Measurements from ENCODE around the gene CSF1R.

Gene CSF1R

DNA sequence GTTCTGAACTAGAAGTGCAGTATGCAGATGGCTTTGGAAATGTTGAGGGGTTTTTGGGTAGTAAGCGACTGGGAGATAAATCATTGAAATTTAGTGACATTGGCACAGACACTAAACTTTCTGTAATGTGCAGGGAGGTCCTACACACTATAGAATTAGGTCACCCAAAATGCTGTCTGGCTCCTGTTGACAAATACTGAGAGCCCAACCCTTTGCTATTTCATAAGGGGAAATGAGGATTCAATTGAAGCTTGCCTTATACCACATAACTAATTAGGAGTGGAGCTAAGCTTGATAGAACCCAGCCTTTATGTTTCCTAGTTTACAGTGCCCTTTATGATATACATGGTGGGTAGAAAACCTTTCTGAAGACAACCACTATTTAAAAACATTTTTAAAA lies 63.2 kb downstream of the CSF1R start:
- DNase-seq (ENCODE audit: low read depth): no peak

DNA sequence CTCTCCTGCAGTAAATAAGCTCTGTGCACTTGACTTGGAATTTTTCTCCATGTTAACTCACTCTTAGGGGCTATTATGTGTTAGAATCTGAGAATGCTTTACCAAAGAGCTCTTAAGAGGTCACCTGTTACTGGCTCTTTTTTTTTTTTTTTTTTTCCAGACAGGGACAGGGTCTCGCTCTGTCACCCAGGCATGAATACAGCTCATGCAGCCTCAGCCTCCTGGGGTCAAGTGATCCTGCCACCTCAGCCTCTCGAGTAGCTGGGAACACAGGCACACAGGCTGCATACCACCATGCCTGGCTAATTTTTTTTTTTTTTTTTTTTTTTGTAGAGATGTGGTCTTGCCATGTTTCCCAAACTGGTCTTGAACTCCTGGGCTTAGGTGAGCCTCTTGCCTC lies 63.7 kb downstream of the CSF1R start:
- DNase-seq (ENCODE audit: low read depth): no peak

DNA sequence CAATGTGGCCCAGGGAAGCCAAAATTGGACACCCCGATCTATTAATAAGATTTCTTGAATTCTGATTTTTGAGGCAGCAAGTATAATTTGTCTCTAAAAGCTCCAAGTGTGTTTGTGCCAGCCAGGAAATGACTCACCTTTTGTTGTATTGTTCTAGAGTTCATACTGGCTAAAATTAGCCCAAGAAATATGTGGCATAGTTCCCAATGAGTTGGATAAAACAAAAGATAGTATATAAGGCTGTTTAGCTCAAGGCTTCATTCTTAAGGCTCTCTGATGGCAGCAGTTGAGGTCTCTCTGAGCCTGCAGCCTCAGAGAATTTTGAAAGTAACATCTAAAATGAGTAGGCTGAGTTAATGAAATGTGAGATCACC lies 64.2 kb downstream of the CSF1R start:
- peak; percentile 84 for DNase-seq (ENCODE audit: low read depth)

DNA sequence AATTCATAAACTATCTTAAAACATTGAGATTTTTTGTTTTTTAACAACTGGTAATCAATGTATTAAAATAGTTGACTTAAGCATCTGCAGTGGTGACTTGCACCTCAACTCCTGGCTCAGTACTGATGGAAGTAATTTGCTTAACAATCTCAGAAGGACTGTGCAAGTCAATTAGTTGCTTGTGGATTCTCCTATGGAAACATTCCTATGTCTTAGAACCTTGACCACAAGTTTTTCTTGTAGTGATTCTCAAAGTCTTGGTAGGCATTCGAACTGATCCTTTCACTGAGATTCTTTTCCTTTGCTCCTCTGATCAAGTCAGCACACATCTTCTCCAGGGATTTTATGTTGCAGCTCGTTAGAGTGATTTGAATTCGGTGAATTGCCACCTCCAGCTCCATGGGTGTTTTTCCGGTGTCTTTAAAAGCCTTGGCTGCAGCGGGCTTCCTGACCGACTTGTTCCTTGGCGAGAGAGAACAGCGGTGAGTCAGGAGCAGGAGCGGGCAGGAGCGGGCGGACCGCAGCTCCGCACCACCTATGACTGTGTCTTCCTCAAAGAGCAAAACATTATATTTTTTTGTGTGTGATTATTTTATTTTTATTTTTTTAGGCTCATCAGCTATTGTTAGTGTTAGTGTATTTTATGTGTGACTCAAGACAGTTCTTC lies 64.7 kb downstream of the CSF1R start:
- peak; percentile 60 for DNase-seq (ENCODE audit: low read depth)

DNA sequence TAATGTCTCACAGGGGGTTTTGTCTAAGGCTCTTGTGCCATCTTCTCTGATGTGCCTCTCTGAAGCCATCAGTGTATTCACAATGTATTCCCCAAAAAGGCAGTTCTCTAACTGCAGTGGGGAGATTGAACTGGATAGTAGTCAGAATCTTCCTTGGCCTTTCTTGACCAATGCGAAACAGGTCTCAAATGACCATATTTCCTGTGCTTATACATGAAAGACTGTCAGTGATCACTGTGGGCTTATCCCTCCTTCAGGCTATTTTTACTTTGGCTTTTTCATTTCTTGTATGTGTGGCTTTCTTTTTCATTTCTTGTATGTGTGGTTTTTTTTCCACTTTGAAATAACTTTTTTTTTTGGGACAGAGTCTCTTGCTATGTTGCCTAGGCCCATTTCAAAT lies 66.1 kb downstream of the CSF1R start:
- no peak for DNase-seq (ENCODE audit: low read depth)

DNA sequence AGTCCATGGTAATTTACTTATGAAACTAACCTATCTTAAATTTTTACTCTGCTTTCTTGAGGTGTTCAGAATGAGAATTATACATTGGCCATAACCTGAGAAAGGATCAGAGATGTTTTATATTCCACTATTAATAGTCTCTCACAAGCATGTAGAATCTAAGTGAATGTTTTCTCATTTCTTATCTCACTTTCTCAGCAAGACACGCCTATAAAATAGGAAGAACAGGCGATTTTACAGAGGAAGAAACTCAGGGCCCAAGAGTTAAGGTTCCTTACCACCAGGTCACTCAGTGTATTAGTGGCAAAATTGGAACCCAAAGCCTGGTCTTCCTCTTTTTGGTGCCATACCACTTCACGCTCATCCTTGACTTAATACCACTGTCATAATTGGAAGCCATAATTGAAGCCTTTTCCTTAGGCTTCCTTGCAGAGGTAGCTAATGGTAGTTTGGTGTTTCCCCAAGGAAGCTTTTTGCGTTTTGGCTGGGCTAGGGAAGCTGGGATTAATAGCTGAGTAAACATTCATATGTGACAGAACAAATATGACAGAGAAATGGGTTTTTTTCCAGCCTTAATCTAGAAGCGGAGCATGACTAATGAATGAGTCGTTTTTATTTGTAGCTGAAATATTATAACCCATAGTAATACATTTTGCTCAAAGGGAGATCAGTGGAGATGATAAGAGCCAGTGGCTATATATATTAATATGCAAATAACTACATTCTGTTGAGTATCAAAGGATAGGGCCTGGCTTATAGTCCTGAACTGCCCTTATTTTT lies 68.9 kb downstream of the CSF1R start:
- DNase-seq (ENCODE audit: low read depth): peak; percentile 75

DNA sequence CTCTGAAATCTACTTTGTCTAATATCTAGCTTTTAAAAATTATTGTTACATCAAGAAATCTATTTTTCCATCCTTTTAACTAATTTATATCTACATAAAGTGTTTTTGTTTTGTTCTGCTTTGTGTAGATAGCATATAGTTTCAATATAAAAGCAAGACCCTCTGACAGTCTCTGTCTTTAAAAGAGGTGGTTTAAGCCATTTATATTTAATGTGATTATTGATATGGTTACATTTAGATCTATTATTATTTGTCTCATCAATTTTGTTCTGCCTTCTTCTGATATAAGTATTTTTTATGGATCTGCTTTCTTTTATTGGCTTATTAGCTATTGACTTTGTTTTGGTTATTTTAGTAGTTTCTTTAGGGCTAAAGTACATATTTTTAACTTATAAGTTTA lies 69.8 kb downstream of the CSF1R start:
- no peak for DNase-seq (ENCODE audit: low read depth)

DNA sequence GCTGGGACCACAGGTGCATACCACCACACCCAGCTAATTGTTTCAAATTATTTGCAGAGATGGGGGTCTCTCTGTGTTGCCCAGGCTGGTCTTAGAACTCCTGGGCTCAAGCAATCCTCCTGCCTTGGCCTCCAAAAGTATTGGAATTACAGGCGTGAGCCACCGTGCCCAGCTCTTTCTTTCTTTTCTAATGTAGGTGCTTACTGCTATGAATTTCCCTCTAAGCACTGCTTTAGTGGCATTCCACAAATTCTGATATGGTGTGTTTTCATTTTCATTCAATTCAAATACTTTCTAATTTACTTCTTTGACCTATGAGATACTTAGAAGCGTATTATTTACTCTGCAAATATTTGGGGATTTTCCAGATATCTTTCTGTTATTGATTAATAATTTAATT lies 70.9 kb downstream of the CSF1R start:
- no peak for DNase-seq (ENCODE audit: low read depth)

DNA sequence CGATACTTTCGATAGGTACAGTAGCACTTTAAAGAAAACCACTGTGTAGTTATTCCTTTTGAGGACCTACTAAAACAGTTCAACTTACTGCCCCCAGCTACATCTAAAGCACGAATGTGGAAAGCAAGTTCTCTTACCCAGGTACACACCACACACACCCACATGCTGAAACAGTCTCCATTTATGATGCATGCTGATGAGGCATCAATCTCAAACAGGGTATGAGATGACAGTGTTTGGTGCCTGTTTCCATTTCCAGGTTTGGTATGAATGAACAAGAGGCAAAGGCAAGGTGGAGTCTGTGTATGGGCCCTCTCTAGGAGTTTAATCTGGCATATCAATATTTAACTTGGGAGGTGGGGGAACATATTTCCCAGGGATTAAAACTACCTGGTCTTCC lies 71.9 kb downstream of the CSF1R start:
- DNase-seq (ENCODE audit: low read depth): no peak

DNA sequence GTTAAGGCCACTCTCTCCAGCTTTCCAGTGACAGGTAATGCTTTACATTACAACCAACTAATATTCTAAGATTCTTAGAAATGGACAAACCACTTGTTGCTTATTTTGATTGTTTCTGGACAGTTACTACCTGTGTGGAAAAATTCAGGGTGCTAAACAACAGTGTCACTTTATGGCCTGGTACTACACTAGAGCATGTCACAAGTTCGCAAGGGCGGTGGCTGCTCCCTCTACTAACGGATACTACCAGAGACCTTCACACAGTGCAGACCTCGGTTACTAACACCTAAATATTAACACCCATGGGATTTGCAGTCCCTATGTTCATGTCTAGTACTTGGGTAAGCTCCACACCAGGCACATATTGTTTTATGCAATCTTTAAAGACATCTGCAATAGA lies 72.4 kb downstream of the CSF1R start:
- no peak for DNase-seq (ENCODE audit: low read depth)

DNA sequence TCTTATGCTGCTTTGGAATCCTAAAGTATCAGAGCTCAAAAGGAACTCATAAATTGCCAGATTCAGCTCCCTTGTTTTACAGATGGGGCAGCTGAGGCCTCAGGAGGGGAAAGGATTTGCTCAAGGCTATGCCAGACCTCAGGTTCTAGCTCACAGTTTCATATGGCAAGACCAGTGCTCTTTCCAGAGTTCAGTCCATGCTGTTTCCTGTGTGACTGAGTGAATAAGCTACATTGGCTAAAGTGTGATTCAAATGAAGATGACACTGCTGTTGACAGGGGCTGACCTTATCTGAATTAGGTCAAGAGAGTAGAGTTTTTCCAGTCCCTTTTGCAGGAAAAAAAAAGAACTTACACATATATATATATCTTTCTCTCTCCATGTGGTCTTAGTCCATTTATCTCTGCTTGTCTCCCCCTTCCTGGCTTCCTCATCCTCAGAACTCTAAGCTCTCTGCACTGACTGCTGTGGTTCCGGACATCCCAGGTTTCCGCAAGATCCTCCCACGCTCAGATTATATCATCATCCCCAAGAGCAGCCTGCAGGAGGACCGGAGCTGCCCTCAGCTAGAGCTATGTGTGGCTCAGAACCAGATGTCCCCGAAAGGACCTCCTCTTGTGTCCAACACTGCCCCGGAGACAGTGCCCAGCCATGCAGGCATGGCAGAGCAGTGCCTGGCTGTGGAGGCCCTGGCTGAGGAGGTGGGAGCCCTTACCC lies 76.5 kb downstream of the CSF1R start:
- no peak for DNase-seq (ENCODE audit: low read depth)

DNA sequence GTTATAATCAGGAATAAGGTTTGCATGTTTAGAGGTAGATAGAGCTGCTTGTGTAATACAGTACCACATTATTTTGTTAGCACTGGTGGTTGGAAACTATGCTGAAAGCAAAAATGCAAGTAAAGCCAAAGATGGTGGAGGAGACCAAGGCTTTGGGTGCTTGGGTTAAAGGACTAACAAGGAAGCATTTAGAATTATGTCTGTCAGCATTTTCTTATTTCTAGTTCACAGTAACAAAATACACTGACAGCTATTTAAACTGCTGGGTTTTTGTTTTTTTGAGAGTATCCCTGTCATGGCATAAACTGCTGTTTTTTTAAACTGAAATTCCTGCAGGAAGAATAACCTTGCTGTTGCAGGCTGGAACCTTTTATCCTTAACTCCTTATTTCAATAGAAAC lies 79.3 kb downstream of the CSF1R start:
- DNase-seq (ENCODE audit: low read depth): no peak

DNA sequence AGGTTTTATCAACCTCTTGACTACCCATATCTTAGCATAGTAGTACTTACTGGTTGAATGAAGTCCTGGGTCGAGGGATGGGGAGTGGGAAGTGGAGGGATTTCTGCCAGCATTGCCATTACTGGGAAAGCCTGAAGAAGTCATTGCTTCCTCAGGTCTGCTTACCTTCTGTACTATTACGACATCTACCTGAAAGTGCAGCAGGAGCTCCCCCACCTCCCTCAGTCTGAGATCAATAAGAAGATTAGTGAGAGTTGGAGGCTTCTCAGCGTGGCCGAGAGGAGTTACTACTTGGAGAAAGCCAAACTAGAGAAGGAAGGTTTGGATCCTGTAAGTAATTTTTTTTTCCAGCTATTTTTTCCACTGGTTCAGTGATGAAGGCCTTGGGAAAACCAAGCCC lies 80.0 kb downstream of the CSF1R start:
- DNase-seq (ENCODE audit: low read depth): no peak
